HEK293 (cell line): ENCODE results near the gene LAD1.
A peak's percentile ranks its signal among the peaks of the same experiment; 100 is the strongest.

ENCODE experiments used
- CTCF ChIA-PET: fragments of 350-600 bp; formaldehyde crosslinking; extraction: SDS; loops from one replicate; lab custom pipeline; 2021; ENCODE audit warnings: antibody characterized with exemption; lab: Yijun Ruan, JAX
- POLR2A ChIA-PET: fragments of 300-600 bp; formaldehyde crosslinking; extraction: SDS; loops from one replicate; lab custom pipeline; 2020; ENCODE audit warnings: antibody characterized with exemption, inconsistent platforms; lab: Yijun Ruan, JAX
- H3K27ac ChIP-seq: fragments of 200-500 bp; sonication (Bioruptor generic); 2 replicates; pipeline ENCODE4 v1.5.1; 2014; ENCODE audit warnings: low read depth, low read length, control low read depth, inconsistent platforms; ENCODE audit errors: extremely low read depth
- H3K36me3 ChIP-seq, 2 experiments: fragments of 200-500 bp in 1 of 2; sonication (Bioruptor generic) in 1 of 2; 1 replicate in 1 of 2; 2 replicates in 1 of 2; pipeline ENCODE4 v1.5.1; 2014 to 2017; ENCODE audit warnings: inconsistent platforms in 2 of 2, low read length in 2 of 2; ENCODE audit not compliant: control insufficient read depth in 2 of 2, insufficient read depth in 1 of 2
- H3K4me1 ChIP-seq: fragments of 200-500 bp; sonication (Bioruptor generic); 2 replicates; pipeline ENCODE4 v1.5.1; 2014; ENCODE audit warnings: mild to moderate bottlenecking, low read length, inconsistent platforms; ENCODE audit not compliant: control insufficient read depth, insufficient read depth
- H3K4me3 ChIP-seq: 2 replicates; pipeline ENCODE4 v1.5.1; 2011; ENCODE audit warnings: low read depth, mild to moderate bottlenecking, control low read depth, low read length, moderate library complexity
- H3K9me3 ChIP-seq: fragments of 200-500 bp; sonication (Bioruptor generic); 2 replicates; pipeline ENCODE4 v1.5.1; 2014; ENCODE audit warnings: low read depth, low read length, inconsistent platforms; ENCODE audit not compliant: control insufficient read depth, insufficient read depth
- BCL11A ChIP-seq: fragments of 450-650 bp; formaldehyde crosslinking; IDR thresholded peaks from 2 replicates; pipeline ENCODE4 v1.5.1; 2016; ENCODE audit warnings: low read depth, missing biosample characterization, missing genetic modification characterization
- BCL11B ChIP-seq: fragments of 450-650 bp; formaldehyde crosslinking; IDR thresholded peaks from 2 replicates; pipeline ENCODE4 v1.5.1; 2016; ENCODE audit warnings: low read depth, missing biosample characterization, missing genetic modification characterization
- EGR2 ChIP-seq: fragments of 450-650 bp; formaldehyde crosslinking; IDR thresholded peaks from 2 replicates; pipeline ENCODE4 v1.5.1; 2016; ENCODE audit warnings: low read depth, missing biosample characterization, missing genetic modification characterization
- GLIS1 ChIP-seq: fragments of 450-650 bp; formaldehyde crosslinking; IDR thresholded peaks from 2 replicates; pipeline ENCODE4 v1.5.1; 2016; ENCODE audit warnings: missing biosample characterization, missing genetic modification characterization
- SCRT1 ChIP-seq: fragments of 450-650 bp; formaldehyde crosslinking; IDR thresholded peaks from 2 replicates; pipeline ENCODE4 v1.5.1; 2016; ENCODE audit warnings: missing biosample characterization, missing genetic modification characterization, borderline replicate concordance
- SCRT2 ChIP-seq: fragments of 450-650 bp; formaldehyde crosslinking; IDR thresholded peaks from 2 replicates; pipeline ENCODE4 v1.5.1; 2016; ENCODE audit warnings: missing biosample characterization, missing genetic modification characterization
- SP3 ChIP-seq: fragments of 450-650 bp; formaldehyde crosslinking; IDR thresholded peaks from 2 replicates; pipeline ENCODE4 v1.5.1; 2016; ENCODE audit warnings: missing biosample characterization, missing genetic modification characterization
- ZBTB48 ChIP-seq: fragments of 450-650 bp; formaldehyde crosslinking; IDR thresholded peaks from 2 replicates; pipeline ENCODE4 v1.5.1; 2016; ENCODE audit warnings: missing biosample characterization, missing genetic modification characterization
- ZFHX2 ChIP-seq: fragments of 450-650 bp; formaldehyde crosslinking; conservative IDR thresholded peaks from 2 replicates; pipeline ENCODE4 v1.5.1; 2016; ENCODE audit warnings: missing biosample characterization, missing genetic modification characterization
- ZNF16 ChIP-seq: fragments of 450-650 bp; formaldehyde crosslinking; IDR thresholded peaks from 2 replicates; pipeline ENCODE4 v1.5.1; 2016; ENCODE audit warnings: low read depth, missing biosample characterization, missing genetic modification characterization
- ZNF175 ChIP-seq: fragments of 450-650 bp; formaldehyde crosslinking; IDR thresholded peaks from 2 replicates; pipeline ENCODE4 v1.5.1; 2016; ENCODE audit warnings: missing biosample characterization, missing genetic modification characterization
- ZNF549 ChIP-seq: fragments of 450-650 bp; IDR thresholded peaks from 2 replicates; pipeline ENCODE4 v1.5.1; 2018; ENCODE audit warnings: missing biosample characterization, missing genetic modification characterization, mild to moderate bottlenecking, inconsistent platforms, moderate library complexity
- ZNF555 ChIP-seq: fragments of 450-650 bp; formaldehyde crosslinking; conservative IDR thresholded peaks from 2 replicates; pipeline ENCODE4 v1.5.1; 2017; ENCODE audit warnings: missing biosample characterization, mild to moderate bottlenecking, missing genetic modification characterization, inconsistent platforms
- ZNF600 ChIP-seq: fragments of 450-650 bp; formaldehyde crosslinking; IDR thresholded peaks from 2 replicates; pipeline ENCODE4 v1.5.1; 2016; ENCODE audit warnings: missing biosample characterization, missing genetic modification characterization
- ZNF654 ChIP-seq: fragments of 450-650 bp; formaldehyde crosslinking; IDR thresholded peaks from 2 replicates; pipeline ENCODE4 v1.5.1; 2016; ENCODE audit warnings: low read depth, missing biosample characterization, missing genetic modification characterization
- ZNF791 ChIP-seq: fragments of 450-650 bp; formaldehyde crosslinking; IDR thresholded peaks from 2 replicates; pipeline ENCODE4 v1.5.1; 2016; ENCODE audit warnings: missing biosample characterization, missing genetic modification characterization
- ZSCAN30 ChIP-seq: fragments of 450-650 bp; IDR thresholded peaks from 2 replicates; pipeline ENCODE4 v1.5.1; 2018; ENCODE audit warnings: missing biosample characterization, mild to moderate bottlenecking, missing genetic modification characterization, moderate library complexity
- TF ChIP-seq, protein P1 (sequence below): fragments of 450-650 bp; formaldehyde crosslinking; IDR thresholded peaks from 2 replicates; pipeline ENCODE4 v1.5.1; 2016; ENCODE audit warnings: missing biosample characterization, missing genetic modification characterization
- TF ChIP-seq, protein P2 (sequence below): fragments of 450-650 bp; formaldehyde crosslinking; IDR thresholded peaks from 2 replicates; pipeline ENCODE4 v1.5.1; 2016; ENCODE audit warnings: missing biosample characterization, missing genetic modification characterization
- TF ChIP-seq, protein P3 (sequence below): fragments of 450-650 bp; formaldehyde crosslinking; IDR thresholded peaks from 2 replicates; pipeline ENCODE4 v1.5.1; 2016; ENCODE audit warnings: missing biosample characterization, missing genetic modification characterization
- TF ChIP-seq, protein P4 (sequence below): fragments of 450-650 bp; formaldehyde crosslinking; IDR thresholded peaks from 2 replicates; pipeline ENCODE4 v1.5.1; 2016; ENCODE audit warnings: missing biosample characterization, missing genetic modification characterization
- TF ChIP-seq, protein P5 (sequence below): fragments of 450-650 bp; formaldehyde crosslinking; IDR thresholded peaks from 2 replicates; pipeline ENCODE4 v1.5.1; 2016; ENCODE audit warnings: missing biosample characterization, missing genetic modification characterization
- TF ChIP-seq, protein P6 (sequence below): fragments of 450-650 bp; formaldehyde crosslinking; IDR thresholded peaks from 2 replicates; pipeline ENCODE4 v1.5.1; 2017; ENCODE audit warnings: missing biosample characterization, missing genetic modification characterization

LAD1 gene

DNA sequence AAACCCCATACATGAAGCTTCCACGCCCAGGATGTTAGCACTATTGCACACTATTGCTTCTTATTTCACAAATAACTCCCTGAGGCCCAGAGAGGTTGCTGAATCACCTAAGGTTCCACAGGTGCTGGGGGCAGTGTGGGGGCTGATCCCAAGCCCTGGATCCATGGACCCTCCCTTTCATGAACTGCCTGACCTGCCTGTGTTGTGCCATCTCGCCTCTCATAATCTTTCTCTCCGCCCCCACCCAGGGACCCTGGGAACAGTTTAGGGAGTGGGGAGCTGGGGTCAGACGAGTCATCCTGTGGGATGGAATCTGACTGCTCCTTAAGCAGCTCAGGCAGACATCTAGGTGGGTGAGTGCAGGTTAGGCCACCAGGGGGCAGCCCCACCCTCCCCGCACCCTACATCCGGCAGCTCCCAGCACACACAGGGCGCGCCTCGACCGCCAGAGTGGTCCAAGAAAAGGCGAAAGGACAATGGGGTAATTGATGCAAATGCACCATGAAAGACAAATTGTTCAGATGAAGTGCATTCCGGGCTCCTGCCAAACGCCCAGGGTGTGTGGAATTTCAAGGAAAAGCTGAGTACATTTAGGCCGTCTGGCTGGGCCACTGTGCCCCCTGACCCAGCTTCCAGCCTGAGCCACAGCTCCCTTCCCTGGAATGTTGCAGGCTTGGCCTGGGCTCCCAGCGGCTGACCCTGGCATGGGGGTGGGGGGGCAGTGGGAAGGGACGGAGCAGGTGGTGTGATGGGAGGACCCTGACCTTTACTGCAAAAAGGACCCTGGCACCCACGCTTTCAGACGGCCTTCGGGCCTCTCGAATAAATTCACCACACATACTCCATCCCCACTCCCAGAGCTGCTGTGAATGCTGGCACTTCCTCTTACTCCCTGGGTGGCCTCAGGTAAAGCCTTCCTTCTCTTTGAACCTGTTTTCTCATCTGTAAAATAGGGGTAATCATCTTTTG, 49.1 kb upstream of the LAD1 start:
- POLR2A ChIA-PET, result interaction anchor here (0.6 to 2.9 kb wide), 6 partner anchors 14 to 87 kb away, joined by 3 to 19 read pairs (median 6); partner anchors contain the start of gene PHLDA3
- no peak overlapping the region for H3K4me3 ChIP-seq
- no peak overlapping the region for H3K27ac ChIP-seq
- no peaks in the 10 kb centered on the region for H3K9me3 ChIP-seq
- CTCF ChIA-PET, result interaction anchor here (0.6 to 7.4 kb wide), 38 partner anchors 10 to 515 kb away, joined by 3 to 129 read pairs (median 4); partner anchors contain the start of genes CSRP1 and PHLDA3
- no peaks in the 10 kb centered on the region for H3K36me3 ChIP-seq
- 0 out of 2 replicates have a peak, but pooled peaks cover 6% of the 10 kb centered on the region for H3K4me1 ChIP-seq
- TF ChIP-seq BCL11A (tag by site-specific recombination), result 0 out of 2 replicates have a peak, but pooled peaks have one; percentile 6
- no peak for TF ChIP-seq GLIS1 (tag by site-specific recombination)
- TF ChIP-seq EGR2 (tag by site-specific recombination), result peak; percentile 92
- peak; percentile 15; the same call in 1 of the 2 replicates for TF ChIP-seq SP3 (tag by site-specific recombination)
- no peak for TF ChIP-seq ZNF549 (tag by site-specific recombination)
- TF ChIP-seq SCRT2 (tag by site-specific recombination), result peak; percentile 96
- TF ChIP-seq ZNF16 (tag by site-specific recombination), result no peak
- peak; percentile 65 for TF ChIP-seq ZBTB48 (tag by site-specific recombination)
- TF ChIP-seq, protein P1, sequence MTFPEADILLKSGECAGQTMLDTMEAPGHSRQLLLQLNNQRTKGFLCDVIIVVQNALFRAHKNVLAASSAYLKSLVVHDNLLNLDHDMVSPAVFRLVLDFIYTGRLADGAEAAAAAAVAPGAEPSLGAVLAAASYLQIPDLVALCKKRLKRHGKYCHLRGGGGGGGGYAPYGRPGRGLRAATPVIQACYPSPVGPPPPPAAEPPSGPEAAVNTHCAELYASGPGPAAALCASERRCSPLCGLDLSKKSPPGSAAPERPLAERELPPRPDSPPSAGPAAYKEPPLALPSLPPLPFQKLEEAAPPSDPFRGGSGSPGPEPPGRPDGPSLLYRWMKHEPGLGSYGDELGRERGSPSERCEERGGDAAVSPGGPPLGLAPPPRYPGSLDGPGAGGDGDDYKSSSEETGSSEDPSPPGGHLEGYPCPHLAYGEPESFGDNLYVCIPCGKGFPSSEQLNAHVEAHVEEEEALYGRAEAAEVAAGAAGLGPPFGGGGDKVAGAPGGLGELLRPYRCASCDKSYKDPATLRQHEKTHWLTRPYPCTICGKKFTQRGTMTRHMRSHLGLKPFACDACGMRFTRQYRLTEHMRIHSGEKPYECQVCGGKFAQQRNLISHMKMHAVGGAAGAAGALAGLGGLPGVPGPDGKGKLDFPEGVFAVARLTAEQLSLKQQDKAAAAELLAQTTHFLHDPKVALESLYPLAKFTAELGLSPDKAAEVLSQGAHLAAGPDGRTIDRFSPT (tag by site-specific recombination), result no peak
- TF ChIP-seq ZSCAN30 (tag by site-specific recombination), result 0 out of 2 replicates have a peak, but pooled peaks have one; percentile 16
- TF ChIP-seq ZNF791 (tag by site-specific recombination), result no peak
- TF ChIP-seq BCL11B (tag by site-specific recombination), result 0 out of 2 replicates have a peak, but pooled peaks have one; percentile 35
- TF ChIP-seq ZNF175 (tag by site-specific recombination), result no peak
- TF ChIP-seq, protein P2, sequence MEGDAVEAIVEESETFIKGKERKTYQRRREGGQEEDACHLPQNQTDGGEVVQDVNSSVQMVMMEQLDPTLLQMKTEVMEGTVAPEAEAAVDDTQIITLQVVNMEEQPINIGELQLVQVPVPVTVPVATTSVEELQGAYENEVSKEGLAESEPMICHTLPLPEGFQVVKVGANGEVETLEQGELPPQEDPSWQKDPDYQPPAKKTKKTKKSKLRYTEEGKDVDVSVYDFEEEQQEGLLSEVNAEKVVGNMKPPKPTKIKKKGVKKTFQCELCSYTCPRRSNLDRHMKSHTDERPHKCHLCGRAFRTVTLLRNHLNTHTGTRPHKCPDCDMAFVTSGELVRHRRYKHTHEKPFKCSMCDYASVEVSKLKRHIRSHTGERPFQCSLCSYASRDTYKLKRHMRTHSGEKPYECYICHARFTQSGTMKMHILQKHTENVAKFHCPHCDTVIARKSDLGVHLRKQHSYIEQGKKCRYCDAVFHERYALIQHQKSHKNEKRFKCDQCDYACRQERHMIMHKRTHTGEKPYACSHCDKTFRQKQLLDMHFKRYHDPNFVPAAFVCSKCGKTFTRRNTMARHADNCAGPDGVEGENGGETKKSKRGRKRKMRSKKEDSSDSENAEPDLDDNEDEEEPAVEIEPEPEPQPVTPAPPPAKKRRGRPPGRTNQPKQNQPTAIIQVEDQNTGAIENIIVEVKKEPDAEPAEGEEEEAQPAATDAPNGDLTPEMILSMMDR (tag by site-specific recombination), result peak; percentile 66
- TF ChIP-seq ZNF654 (tag by site-specific recombination), result peak; percentile 47
- TF ChIP-seq, protein P3, sequence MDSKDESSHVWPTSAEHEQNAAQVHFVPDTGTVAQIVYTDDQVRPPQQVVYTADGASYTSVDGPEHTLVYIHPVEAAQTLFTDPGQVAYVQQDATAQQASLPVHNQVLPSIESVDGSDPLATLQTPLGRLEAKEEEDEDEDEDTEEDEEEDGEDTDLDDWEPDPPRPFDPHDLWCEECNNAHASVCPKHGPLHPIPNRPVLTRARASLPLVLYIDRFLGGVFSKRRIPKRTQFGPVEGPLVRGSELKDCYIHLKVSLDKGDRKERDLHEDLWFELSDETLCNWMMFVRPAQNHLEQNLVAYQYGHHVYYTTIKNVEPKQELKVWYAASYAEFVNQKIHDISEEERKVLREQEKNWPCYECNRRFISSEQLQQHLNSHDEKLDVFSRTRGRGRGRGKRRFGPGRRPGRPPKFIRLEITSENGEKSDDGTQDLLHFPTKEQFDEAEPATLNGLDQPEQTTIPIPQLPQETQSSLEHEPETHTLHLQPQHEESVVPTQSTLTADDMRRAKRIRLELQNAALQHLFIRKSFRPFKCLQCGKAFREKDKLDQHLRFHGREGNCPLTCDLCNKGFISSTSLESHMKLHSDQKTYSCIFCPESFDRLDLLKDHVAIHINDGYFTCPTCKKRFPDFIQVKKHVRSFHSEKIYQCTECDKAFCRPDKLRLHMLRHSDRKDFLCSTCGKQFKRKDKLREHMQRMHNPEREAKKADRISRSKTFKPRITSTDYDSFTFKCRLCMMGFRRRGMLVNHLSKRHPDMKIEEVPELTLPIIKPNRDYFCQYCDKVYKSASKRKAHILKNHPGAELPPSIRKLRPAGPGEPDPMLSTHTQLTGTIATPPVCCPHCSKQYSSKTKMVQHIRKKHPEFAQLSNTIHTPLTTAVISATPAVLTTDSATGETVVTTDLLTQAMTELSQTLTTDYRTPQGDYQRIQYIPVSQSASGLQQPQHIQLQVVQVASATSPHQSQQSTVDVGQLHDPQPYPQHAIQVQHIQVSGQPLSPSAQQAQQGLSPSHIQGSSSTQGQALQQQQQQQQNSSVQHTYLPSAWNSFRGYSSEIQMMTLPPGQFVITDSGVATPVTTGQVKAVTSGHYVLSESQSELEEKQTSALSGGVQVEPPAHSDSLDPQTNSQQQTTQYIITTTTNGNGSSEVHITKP, result no peak
- no peak for TF ChIP-seq ZNF555 (tag by site-specific recombination)
- TF ChIP-seq SCRT1 (tag by site-specific recombination), result peak; percentile 87
- TF ChIP-seq, protein P4, sequence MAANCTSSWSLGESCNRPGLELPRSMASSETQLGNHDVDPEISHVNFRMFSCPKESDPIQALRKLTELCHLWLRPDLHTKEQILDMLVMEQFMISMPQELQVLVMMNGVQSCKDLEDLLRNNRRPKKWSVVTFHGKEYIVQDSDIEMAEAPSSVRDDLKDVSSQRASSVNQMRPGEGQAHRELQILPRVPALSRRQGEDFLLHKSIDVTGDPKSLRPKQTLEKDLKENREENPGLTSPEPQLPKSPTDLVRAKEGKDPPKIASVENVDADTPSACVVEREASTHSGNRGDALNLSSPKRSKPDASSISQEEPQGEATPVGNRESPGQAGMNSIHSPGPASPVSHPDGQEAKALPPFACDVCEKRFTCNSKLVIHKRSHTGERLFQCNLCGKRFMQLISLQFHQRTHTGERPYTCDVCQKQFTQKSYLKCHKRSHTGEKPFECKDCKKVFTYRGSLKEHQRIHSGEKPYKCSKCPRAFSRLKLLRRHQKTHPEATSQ (tag by site-specific recombination), result no peak
- TF ChIP-seq, protein P5, sequence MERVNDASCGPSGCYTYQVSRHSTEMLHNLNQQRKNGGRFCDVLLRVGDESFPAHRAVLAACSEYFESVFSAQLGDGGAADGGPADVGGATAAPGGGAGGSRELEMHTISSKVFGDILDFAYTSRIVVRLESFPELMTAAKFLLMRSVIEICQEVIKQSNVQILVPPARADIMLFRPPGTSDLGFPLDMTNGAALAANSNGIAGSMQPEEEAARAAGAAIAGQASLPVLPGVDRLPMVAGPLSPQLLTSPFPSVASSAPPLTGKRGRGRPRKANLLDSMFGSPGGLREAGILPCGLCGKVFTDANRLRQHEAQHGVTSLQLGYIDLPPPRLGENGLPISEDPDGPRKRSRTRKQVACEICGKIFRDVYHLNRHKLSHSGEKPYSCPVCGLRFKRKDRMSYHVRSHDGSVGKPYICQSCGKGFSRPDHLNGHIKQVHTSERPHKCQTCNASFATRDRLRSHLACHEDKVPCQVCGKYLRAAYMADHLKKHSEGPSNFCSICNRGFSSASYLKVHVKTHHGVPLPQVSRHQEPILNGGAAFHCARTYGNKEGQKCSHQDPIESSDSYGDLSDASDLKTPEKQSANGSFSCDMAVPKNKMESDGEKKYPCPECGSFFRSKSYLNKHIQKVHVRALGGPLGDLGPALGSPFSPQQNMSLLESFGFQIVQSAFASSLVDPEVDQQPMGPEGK (tag by site-specific recombination), result peak; percentile 44; the same call in 1 of the 2 replicates
- TF ChIP-seq ZFHX2 (tag by site-specific recombination), result peak; percentile 90
- TF ChIP-seq, protein P6, sequence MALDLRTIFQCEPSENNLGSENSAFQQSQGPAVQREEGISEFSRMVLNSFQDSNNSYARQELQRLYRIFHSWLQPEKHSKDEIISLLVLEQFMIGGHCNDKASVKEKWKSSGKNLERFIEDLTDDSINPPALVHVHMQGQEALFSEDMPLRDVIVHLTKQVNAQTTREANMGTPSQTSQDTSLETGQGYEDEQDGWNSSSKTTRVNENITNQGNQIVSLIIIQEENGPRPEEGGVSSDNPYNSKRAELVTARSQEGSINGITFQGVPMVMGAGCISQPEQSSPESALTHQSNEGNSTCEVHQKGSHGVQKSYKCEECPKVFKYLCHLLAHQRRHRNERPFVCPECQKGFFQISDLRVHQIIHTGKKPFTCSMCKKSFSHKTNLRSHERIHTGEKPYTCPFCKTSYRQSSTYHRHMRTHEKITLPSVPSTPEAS, result no peak
- peak; percentile 74 for TF ChIP-seq ZNF600
